ENCODE data around the gene OCSTAMP.

- TF ChIP-seq BHLHE40 (IDR thresholded peaks at IDR 0.05; ENCODE audit: borderline replicate concordance) (no peak), SP1 (IDR thresholded peaks at IDR 0.05) (no peak), ZNF384 (IDR thresholded peaks at IDR 0.05) (no peak), TARDBP (IDR thresholded peaks at IDR 0.05) (no peak), HDGF (IDR thresholded peaks at IDR 0.05; ENCODE audit: borderline replicate concordance) (no peak), FOXA1 (IDR thresholded peaks at IDR 0.05) (no peak), NFRKB (IDR thresholded peaks at IDR 0.05) (no peak), L3MBTL2 (conservative IDR thresholded peaks at IDR 0.05) (no peak)
Observed at GRCh38 chr20:46546298-46546697, 4.2 kb downstream of the OCSTAMP start.
